ENCODE data around the gene ZNF19.

Gene ZNF19

GRCh38 chr16:71440669-71441347, 48.3 kb downstream of the ZNF19 start:
- no peak for DNase-seq

GRCh38 chr16:71439523-71439922, 49.6 kb downstream of the ZNF19 start:
- no peak for DNase-seq

DNA sequence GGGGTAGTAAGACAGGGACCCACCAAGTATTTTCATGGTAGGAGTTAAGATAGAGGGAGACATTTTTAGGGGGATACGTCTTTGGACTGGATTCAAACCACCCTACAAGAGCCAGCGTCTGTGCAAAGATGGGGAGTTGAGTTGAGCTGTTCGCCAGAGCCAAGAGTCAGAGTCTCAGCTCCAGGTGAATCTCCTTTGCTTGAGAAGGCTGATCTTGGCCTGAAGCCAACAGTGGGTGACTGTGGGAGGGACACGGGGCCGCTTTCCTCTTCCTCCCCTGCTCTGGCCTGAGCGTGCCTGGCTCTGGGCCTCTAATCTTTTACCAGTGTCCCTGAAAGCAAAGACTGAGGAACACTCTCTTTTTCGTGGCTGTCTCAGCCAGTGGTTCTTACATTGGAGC, 52.7 kb downstream of the ZNF19 start:
- DNase-seq: no peak

- DNase-seq: no peak
These were observed 56.2 kb downstream of the ZNF19 start for GRCh38 chr16:71432906-71433305.

DNA sequence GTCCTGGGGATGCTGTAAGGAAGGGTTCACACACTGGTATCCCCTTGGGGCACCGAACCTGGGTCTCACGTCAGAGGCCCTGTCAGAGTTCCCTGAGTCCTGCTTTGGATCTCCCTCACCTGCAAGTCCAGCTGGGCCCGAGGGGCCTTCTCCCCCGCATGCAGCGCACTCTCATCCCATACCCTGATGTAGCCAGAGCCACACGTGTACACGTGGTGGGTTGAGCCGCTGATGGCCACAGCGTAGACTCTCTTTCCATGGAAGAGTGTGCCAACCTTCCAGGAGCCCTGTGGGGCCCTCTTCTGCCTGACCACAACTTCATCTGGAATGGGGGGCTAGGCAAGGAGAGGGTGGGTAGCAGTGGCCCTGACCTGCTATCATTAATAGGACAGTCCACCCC, 57.1 kb downstream of the ZNF19 start:
- DNase-seq: no peak

GRCh38 chr16:71431176-71431575, 57.9 kb downstream of the ZNF19 start:
- no peak for DNase-seq

GRCh38 chr16:71430744-71431143, 58.4 kb downstream of the ZNF19 start:
- DNase-seq: no peak

GRCh38 chr16:71429581-71429980, 59.5 kb downstream of the ZNF19 start:
- DNase-seq: no peak

- DNase-seq: no peak
These were observed 60.2 kb downstream of the ZNF19 start for GRCh38 chr16:71428883-71429282.

DNA sequence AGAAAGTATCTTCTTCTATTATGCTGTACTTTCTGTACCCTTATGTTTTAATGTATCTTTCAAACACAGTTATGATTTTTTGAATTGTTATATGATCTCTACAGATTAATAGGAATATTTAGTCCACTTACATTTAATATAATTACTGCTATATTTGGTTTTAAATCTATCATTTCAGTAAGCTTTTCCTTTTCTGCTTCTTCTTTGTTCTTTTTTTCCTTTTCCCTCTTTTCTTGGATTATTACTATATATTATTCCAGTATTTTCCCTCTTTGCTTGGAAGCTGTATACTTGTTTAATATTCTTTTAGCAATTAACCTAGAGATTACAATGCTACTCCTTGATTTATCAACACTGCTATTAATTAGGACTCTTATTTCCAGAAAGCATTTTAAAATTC, 60.7 kb downstream of the ZNF19 start:
- DNase-seq: no peak

- DNase-seq: no peak
These were observed 62.1 kb downstream of the ZNF19 start for GRCh38 chr16:71426880-71427615.

GRCh38 chr16:71426069-71426879, 62.9 kb downstream of the ZNF19 start:
- no peak for DNase-seq

DNA sequence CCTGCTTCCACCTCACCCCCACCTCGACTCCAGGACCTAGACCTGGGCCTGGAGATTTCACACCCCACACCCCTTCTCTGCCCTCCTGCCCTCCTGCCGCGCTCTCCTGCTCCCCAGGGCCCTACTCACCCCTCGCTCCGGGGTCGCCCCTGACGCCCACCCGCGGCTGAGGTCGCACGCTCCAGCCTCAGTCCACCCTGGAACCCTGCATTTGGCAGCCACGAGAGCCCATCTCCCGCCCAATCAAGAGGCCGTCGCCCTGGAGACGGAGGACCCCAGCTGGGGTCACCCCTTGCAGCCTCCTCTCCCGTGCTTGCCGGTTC, 63.4 kb downstream of the ZNF19 start:
- no peak for DNase-seq

- no peak for DNase-seq
These were observed 64.5 kb downstream of the ZNF19 start for GRCh38 chr16:71424626-71425025.

DNA sequence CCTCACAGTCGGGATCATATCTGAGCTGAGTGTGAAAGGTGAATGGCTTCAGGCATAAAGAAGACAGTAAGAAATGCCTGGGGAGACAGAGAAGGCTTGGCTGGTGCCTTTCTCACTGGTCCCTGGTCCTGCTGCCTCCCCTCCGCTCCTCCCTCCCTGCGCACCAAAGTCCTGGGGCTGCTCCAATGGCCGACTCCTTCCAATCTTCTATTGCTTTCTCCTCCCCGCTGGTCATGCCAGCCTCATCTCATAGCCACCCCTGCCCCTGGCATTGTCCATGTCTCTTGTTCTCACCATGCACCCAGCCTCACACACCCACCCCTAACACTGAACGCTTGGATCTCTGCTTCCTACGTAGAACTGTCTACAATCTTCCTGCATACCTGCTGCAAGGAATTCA, 65.3 kb downstream of the ZNF19 start:
- DNase-seq: no peak
